NCI-H2227 treated with DMSO at 0.1 percent for 48 hours (cell line): ENCODE measurements around the gene TJAP1.
"Not testable (repeated sequence)": the region's sequence is repeated elsewhere in the genome, so short reads cannot be mapped to it uniquely, and the experiment has no call there.

Experiments
- DNase-seq: peaks from one replicate; lab custom pipeline; 2025; lab: John Stamatoyannopoulos, UW

TJAP1 gene

DNA sequence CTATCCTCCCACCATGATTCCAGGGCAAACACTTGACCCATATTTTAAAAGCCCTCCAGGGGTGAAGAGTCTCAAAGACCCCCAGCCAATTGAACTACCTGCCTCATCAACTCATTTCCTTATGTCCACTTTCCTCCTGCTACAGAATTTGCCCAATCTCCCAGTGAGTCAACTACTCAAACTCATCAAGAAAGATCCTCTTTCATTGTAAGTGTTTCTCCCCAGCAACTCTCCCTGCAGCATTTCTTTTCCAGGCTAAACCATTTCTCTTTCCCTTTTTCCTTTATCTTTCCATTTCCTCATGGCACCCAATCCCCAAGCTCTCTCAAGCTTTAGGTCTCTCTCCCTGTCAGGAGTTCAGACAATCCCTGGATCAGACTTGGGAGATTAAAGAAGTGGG, 23.5 kb upstream of the TJAP1 start:
- no peak for DNase-seq

DNA sequence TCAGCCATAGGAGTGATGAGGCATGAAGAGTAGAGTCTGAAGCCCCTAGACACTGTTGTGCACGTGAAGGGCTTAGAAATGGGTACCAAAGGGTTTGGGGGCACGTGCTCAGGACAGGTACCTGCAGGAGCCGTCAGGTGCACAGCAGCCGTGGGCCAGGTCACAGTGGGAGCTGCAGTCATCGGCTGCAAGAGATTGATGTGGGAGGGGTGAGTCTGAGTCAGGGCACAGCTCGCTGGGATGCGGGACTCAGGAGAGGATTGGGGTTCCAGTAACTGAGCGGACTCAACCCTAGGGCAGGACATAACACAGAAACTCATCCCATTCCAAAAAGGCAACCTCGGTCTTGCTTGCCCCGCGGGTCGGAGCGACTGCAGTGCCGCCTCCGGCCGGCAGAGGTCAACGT, 23.1 kb upstream of the TJAP1 start:
- no peak for DNase-seq

DNA sequence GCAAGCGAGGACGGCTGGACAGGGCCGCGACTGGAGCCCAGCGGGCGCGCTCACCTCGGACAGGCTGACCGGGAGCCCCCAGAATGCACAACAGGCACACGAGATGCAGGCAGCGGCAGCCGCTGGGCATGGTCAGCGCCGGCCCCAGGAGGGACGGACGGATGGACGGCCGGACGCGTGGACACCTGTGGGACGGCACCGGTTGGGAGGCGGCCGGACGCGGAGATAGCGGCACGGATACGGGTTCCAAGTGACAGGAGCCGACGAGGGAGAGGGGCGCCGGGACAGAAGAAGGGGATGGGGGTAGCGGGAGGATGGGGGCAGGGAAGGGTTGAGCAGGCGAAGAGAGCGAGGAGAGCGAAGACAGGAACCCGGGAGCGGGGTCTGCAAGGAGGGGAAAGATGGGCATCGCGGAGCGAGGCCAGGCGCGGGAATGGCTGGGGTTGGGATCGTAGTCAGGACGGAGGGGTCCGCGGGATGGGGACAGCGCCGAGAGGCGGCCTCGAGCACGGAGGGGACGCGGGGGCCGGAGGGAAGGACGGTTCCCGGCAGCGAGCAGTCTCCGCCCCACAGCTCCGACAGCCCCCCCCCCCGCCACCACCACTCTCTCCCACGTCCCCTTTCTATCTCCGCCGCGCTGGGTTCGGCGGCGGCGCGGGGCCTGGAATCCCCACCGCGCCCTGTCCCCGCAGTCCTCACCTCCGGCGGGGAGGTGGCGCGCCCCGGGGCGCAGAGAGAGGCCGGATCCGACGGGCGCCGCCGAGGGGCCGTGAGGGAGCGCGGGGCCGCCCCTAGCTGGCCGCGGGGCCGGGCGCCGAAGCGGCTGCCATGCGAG, 22.5 kb upstream of the TJAP1 start:
- peak; percentile 16 for DNase-seq

DNA sequence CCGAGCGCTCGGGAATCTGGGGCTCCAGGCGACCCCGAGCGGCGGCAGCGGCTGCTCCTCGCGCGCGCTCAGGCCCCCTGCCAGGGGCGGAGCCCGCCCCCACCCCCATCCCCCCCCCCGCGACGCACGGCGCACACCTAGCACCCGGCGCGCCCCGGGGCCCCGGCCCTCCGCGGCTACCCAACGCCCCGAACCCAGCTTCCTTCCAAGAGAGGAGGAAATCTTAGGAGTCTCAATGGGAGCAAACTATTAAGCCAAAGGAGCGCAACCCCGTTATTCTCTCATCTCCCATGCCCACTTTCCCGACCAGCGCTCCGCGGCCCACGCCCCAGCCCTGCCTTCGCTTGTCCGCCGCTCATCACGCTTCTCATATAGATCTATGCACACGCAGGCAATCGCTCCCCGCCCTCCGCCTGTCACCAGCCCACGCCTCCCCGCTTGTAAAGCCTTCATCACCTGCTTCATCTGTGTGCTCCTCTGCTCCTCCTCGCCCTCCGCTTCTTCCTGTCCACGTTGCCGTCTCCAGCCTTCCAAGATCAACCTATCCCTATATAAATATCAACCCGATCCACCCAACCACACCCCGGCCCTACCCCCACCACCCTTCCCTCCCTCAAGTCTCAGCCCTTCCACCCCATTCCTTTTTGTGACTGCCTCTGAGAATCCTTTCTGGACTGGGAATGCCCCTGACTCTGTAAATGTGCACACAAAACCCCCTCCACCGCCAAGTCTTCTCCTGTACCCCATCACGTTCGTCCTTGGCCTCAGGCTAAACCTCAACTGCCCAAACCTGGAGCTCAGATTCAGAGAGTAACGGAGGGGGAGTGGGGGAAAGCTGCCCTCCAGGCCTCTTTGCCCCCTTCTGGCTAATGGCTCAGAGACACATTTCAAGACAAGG, 21.6 kb upstream of the TJAP1 start, which contains the start of gene DLK2:
Gene DLK2 (minus strand): TSS at position 18 of the 898 bp plus-strand sequence. CDS start 723 bp downstream, outside the sequence.
- DNase-seq: peak; percentile 24

DNA sequence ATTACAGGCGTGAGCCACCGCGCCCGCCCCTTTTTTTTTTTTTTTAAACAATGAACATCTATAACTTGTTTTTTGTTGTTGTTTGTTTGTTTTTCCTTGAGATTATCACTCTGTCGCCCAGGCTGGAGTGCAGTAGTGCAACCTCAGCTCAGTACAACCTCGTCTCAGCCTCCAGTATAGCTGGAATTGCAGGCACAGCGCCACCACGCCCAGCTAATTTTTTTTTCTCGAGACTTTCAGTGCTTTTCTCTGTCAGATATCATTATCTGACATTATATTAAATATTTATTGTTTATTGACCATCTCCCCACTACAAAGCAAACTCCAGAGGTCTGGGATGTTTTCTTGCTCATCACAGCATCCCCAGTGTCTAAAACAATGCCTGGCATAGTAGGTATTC, 19.7 kb upstream of the TJAP1 start:
- DNase-seq: no peak

DNA sequence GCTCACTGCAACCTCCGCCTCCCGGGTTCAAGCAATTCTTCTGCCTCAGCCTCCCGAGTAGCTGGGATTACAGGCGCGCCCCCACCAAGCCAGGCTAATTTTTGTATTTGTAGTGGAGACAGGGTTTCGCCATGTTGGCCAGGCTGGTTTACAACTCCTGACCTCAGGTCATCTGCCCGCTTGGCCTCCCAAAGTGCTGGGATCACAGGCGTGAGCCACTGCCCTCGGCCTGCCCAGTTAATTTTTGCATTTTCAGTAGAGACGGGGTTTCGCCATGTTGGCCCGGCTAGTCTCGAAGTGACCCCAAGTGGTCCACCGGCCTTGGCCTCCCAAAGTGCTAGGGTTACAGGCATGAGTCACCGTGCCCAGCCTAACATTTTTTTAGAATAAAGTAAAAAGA, 19.2 kb upstream of the TJAP1 start:
- DNase-seq: not testable (repeated sequence)

DNA sequence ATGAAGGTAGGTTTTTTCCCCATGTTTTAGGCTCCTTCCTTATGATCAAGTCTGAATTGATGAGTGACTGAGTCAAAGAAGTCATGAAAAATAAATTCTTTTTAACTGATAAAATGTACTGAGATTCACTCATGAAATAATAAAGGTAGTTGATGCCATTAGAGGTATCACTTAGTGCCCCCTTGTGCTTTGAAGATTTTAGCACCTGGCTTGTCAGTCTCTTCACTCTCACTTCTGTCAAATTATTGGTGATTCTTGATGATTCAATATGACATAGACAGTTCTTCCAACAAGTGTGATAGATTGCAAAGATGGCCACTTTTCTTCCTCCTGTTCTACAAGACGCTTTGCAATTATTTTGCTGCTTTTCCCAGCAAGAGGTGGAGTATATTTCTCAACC, 17.8 kb upstream of the TJAP1 start:
- DNase-seq: no peak

DNA sequence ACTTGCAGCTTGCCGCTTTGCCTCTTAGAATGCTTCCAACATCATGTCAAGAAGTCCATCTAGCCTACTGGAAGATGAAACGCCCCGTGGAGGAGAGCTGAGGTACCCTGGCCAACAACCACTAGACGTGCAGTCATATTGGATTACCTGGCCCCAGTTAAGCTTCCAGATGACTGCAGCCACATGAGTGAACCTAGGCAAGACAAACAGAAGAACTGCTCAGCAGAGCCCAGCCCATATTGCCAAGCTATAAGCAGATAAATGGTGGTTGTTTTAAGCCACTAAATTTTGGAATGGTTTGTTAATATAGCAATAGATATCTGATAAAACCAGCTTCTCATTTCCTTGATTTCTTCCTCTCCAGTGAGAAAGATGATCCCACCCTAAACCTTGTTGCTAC, 17.3 kb upstream of the TJAP1 start:
- DNase-seq: no peak

DNA sequence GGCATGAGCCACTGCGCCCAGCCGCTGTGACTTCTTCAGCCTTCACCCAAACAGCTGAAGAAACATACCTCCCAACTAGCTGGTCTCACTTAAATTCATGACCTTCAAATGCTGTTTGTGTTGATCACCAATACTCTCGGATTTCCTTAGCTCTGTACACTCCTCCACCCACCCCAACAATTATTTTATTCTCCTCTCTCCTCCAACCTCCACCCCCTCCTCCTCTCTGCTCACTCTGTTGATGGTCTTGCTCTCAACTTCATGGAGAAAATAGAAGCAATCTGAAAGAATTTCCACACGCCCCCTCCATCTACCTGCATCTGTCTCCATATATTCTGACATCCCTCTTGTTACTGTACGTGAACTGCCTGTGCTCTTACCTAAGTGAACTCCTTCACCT, 15.4 kb upstream of the TJAP1 start:
- DNase-seq: no peak

DNA sequence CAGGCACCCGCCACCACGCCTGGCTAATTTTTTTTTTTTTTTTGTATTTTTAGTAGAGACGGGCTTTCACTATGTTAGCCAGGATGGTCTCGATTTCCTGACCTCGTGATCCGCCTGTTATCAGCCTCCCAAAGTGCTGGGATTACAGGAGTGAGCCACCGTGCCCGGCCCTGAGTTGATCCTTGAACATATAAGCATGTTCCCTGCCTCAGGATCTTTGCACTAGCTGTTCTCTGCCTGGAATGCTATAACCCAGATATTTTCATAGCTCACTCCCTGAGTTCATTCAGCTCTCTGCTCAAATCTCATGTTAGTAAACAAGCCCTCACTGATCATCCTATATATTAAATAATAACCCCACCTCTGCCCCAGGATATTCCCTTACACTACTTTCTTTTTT, 13.0 kb upstream of the TJAP1 start:
- no peak for DNase-seq

DNA sequence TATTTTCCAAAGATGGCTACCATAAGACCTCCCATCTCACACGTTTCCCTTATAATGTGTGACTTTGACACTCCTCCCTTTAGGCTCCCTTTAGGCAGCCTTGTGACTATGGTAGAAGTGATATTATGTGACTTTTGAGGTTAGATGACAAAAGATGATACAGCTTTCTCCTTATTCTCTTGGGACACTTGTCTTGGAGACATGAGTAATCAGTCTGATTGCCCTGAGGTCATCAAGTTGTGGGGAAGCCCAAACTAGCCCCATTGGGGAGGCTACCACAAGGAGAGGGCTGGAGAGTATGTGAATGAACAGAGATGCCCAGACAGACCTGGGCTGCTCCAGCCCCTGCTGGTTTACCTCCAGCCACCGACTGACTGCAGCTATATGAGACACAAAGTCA, 11.4 kb upstream of the TJAP1 start:
- no peak for DNase-seq

DNA sequence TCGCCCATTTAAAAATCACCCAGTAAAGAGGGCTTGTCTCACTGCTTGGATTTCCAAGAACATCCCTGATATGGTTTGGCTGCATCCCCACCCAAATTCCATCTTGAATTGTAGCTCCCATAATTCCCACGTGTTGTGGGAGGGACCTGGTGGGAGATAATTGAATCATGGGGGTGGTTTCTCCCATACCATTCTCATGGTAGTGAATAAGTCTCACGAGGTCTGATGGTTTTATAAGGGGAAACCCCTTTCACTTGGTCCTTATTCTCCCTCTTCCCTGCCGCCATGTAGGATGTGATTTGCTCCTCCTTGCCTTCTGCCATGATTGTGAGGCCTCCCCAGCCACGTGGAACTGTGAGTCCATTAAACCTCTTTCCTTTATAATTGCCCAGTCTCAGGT, 10.1 kb upstream of the TJAP1 start:
- DNase-seq: not testable (repeated sequence)

DNA sequence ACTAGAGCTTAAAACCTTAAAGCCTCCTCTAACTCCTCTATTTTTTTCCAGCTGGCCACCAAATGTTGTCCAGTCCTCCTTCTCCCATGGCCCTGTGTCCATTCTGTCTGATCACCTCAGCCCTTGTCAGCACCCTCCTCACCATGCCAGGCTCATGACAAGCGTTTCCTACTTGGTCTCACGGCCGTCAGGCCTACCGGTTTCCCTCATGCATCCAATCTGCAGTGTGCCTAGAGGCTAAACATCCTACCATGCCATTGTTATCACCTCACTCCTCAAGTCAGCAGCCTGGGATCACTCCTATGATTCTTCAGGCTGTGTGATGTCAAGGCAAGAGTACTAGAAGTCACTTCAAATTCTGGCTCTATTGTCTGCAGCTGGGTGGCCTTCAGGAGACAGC, 9.6 kb upstream of the TJAP1 start:
- DNase-seq: no peak

DNA sequence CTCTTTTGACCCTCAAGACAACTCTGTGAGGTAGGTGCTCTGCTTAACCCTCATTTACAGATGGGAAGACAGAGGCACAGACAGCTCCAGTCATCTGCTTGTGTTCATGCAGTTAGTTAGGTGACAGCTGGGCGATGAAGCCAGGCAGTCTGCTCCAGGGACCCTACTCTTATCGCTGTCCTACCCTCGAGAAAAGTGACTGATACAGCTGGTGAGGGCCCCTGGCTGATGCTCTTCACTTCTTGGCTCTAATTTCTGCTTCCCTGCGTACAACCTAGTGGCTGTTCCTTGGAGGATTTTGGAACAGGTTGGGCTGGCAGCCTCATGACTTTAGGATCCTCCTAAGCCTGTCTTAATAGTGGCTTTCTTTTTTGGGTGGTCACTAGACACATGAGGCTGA, 9.1 kb upstream of the TJAP1 start:
- DNase-seq: no peak

DNA sequence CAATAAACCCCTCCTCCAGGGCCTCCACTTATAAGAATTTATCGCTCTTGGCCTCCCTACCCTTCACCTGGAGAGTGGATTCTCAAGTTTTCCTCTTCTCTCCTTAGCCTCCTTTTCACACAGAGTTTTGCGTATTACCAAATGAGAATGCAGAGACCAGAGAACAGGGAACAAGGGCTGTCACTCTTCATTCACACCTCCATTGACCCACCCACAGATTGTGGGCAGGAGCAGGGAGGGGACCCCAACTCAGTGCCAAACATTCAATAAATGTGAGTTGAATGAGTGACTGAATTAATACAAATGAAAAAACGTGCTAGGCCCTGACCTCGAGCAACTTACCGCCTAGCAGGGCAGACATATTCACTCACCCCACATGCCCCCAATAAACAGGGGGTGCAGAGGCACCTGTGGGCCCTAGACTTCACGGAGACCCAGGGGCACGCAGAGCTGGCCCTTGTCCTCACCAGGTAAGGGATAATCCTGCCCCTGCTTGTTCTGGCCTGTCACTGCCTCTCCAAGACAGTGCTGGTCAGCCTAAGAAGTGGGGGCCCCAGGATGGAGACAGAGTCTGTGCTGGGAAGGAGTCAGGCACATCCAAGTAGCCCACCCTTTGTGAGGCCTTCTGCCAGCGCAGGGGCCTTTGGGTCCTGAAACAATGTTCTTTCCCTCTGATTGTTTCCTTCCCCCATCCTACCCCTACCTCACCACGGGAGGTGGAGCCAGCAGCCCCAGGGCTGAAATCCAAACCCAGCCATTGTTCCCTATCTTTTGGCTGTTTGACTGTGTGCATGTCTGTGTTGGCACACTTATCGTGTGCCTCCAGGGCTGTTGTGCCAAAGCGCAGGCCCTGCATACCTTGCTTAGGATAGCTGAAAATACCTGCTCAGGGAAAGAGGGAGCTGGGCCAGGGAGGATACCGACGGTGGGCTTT, 8.4 kb upstream of the TJAP1 start:
- no peak for DNase-seq

DNA sequence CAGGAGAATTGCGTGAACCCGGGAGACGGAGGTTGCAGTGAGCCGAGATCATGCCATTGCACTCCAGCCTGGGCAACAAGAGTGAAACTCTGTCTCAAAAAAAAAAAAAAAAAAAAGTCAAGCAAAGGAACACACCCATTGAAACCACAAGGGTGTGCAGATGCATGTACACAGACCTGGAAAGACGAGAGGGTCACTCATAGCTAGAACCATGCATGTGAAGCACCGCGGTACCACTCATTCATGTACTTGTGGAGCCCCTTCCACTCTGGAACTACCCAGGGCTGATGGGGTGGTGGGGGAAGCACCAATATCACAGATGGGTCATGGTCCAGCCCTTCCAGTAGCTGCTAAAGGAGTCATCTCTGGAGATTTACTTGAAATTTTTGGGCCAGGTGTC, 7.4 kb upstream of the TJAP1 start:
- DNase-seq: no peak

DNA sequence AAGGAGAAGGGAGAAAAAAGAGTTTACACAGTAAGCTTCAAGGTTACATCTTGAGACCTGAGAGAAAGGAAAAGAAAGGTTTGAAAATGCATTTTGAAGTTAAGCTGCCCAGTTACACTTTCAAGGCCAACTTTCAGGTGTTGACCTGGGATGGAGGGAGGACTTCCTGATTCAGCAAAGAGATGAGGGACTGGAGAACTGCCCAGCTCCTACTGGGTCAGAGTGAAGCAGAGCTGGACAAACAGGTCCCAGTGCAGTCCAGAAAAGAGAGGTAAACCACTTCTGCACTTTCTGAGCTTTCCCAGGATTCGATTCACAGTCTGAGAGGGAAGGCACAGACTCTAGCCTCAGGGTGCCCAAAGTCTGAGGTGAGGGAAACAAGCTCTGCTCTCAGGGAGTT, 6.0 kb upstream of the TJAP1 start:
- no peak for DNase-seq

DNA sequence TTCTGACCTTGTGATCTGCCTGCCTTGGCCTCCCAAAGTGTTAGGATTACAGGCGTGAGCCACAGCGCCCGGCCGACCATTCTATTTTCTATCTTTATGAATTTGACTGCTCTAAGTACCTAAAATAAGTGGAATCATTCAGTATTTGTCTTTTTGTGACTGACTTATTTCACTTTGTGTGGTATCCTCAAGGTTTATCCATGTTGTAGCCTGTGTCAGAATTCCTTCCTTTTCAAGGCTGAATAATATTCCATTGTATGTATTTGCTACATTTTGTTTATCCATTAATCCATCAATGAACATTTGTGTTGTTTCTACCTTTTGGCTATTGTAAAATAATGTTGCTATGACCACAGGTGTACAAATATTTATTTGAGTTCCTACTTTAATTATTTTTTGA, 4.9 kb upstream of the TJAP1 start:
- DNase-seq: no peak

DNA sequence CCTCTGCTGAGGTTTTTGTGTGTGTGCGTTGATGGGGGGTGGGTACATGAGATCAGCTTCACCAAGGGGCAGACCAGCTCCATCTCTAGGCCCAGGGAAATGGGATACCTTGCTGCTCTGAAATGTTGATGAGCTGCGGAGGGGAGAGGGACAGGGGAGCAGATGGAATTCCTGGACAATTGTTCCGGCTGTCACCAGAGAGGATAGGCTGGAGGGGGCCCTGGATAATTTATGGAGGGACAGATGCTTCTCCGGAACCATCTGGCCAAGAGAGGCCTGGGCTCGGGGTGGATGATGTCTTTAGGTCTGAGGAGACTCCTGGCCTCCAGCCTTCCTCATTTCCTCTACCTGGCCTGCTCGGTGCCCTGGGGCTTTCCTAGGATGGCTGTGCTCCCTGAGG, 1.9 kb upstream of the TJAP1 start:
- no peak for DNase-seq

DNA sequence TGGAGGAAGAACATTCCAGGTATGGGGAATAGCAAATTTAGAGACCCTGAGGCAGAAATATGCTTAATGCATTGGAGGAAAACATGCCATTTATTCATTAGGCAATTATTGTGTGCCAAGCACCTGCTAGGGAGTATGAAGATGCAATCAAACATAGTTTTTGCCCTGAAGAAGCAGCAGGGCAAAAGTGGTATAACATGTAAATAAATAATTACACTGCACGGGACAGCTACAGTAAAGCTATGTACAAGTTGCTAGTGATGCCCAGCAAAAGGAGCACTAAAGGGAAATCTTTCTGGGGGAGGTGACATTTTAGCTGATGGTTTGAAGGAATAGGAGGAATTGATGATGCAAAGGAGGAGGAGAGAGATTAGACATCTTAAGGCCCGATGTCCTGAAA, 624 bp upstream of the TJAP1 start:
- no peak for DNase-seq

DNA sequence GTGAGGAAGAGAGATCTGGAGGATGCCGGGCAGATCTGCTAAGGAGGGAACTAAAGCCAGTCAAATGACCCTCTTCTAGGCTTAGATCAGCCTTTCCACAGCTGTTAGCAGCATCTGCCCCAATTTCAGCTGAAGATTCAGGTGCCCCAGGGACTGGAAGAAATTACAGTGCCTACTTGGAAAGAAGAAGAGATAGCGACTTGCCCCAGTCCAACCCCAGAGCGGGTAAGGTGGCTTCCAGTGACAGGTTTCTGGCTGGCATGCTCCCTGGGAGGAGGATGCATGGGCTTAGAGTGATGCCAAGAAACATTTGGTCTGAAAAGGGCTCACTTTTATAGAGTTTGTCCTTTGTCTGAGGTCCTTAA, 620 bp downstream of the TJAP1 start:
- DNase-seq: no peak

DNA sequence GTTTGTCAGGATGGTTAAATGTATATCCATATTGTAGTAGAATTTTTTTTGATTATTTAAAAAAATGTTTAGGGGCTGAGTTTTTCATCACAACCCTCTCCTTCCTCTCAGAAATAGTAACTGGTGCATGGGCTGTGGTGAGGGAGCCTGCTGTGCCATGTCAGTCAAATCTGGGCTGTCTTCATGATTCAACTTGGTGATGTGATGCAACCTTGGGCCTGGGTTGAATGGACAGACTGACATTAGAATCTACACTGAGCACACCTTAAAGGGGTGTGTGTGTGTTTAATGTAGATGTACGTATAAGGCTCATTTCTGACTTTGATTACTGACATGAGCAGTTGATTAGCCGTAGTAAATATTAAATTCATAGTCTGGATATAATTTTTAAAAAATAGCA, 3.7 kb downstream of the TJAP1 start:
- no peak for DNase-seq
